ENCODE results near the gene HBG1. TPM values are rescaled to one million over a fixed set of nuclear protein-coding genes. Genes with fewer than 3 reads are reported as not detected.

The HBG1 gene
- total and polyA plus RNA-seq, 2 of the 8 experiments (the other 6 are each of a cell fraction or from before 2014, with no cell fraction given) = 0.26 TPM; not detected in 1

GRCh38 chr11:5283882-5284281, 34.2 kb upstream of the HBG1 start (continued):
- TF ChIP-seq CHD7 (IDR thresholded peaks at IDR 0.05; ENCODE audit: insufficient replicate concordance, low read length) (no peak), TEAD4 (IDR thresholded peaks at IDR 0.05; ENCODE audit: low read depth, low read length) (no peak), CHD2 (IDR thresholded peaks at IDR 0.05; ENCODE audit: low read length) (no peak), CHD1 (IDR thresholded peaks at IDR 0.05; ENCODE audit: low read depth, low read length) (no peak), CTCF (IDR thresholded peaks at IDR 0.05; ENCODE audit: control extremely low read depth in 1 of 3, insufficient read depth in 1 of 3, low read depth in 1 of 3, low read length in 3 of 3) (no peak), TCF12 (IDR thresholded peaks at IDR 0.05; ENCODE audit: low read depth, low read length) (no peak), NANOG (IDR thresholded peaks at IDR 0.05; ENCODE audit: insufficient read depth, low read depth, low read length, poor library complexity, severe bottlenecking) (no peak), YY1 (IDR thresholded peaks at IDR 0.05; ENCODE audit: low read depth, low read length) (no peak), HDAC6 (IDR thresholded peaks at IDR 0.05; ENCODE audit: low read depth, low read length) (no peak), SP2 (IDR thresholded peaks at IDR 0.05; ENCODE audit: low read length) (no peak)

Measured in H1 (cell line).